GM23248 (cell line): ENCODE measurements around the gene MINDY2.

ENCODE experiments used
- EZH2 ChIP-seq: fragments of 200-600 bp; sonication (generic); IDR thresholded peaks from 2 replicates; pipeline ENCODE4 v1.6.1; 2018; ENCODE audit warnings: antibody characterized with exemption, mild to moderate bottlenecking; ENCODE audit not compliant: insufficient read depth, poor library complexity, severe bottlenecking
- EZH2phosphoT487 ChIP-seq: fragments of 200-600 bp; sonication (generic); IDR thresholded peaks from 2 replicates; pipeline ENCODE4 v1.6.1; 2018; ENCODE audit warnings: antibody characterized with exemption, moderate library complexity, mild to moderate bottlenecking, low read depth; ENCODE audit not compliant: insufficient read depth

DNA sequence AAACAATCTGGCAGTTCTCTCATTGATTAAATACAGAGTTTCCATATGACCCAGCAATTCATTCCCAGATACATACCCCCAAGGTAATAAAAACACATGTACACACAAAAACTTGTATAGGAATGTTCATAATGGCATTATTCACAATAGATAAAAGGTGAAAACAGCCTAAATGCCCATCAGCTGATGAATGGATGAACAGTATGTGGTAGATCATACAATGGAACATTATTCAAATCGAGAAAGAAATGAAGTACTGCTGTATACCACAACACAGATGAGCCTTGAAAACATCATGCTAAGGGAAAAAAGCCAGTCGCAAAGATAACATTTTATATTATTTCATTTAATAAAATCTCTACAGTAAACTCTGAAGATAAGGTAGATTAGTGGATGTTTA, 91.2 kb downstream of the MINDY2 start:
- TF ChIP-seq EZH2 (no peak), EZH2phosphoT487 (no peak)
